ENCODE results near the gene CELF5.

Gene CELF5

GRCh38 chr19:3231288-3231687, 6.8 kb downstream of the CELF5 start:
- 100% methylated on average over 1 of the region's 1 CpG for WGBS, 2 donors (ENCODE audit: extremely low coverage in 2 of 2, insufficient read length in 2 of 2, insufficient replicate concordance in 1 of 2)
- no peak overlapping the region for H3K27ac ChIP-seq (replicated peaks; ENCODE audit: low read length)
- no peak overlapping the region for H4K91ac ChIP-seq (ENCODE audit: low read depth, low read length, poor library complexity)
- no peak overlapping the region for H3K9ac ChIP-seq (ENCODE audit: low read depth, low read length, poor library complexity)
- H3K18ac ChIP-seq (ENCODE audit: low read length) = no peak overlapping the region
- H3K9me3 ChIP-seq (replicated peaks in 1 of 2; ENCODE audit: control insufficient read depth in 2 of 2, insufficient read depth in 1 of 2, low read depth in 1 of 2, low read length in 2 of 2) = peaks cover 0 to 2% of the 10 kb centered on the region in 2 donors
- no peak overlapping the region for H2BK12ac ChIP-seq (ENCODE audit: low read length)
- peaks cover 0 to 5% of the 10 kb centered on the region in 2 donors for H3K4me1 ChIP-seq (ENCODE audit: control insufficient read depth in 2 of 2, insufficient read depth in 1 of 2, low read depth in 1 of 2, low read length in 2 of 2)
- H3K4me3 ChIP-seq (ENCODE audit: low read length in 2 of 2) = no peak overlapping the region
- peaks cover 6% of the 10 kb centered on the region for H3K79me1 ChIP-seq (ENCODE audit: low read depth, low read length)
- no peak for DNase-seq (ENCODE audit: low spot score)
- no peak overlapping the region for H2BK120ac ChIP-seq (ENCODE audit: low read depth, low read length)
- H3K27me3 ChIP-seq (ENCODE audit: control insufficient read depth in 3 of 3, insufficient read depth in 3 of 3, low read depth in 1 of 3, low read length in 3 of 3) = no peaks in the 10 kb centered on the region
- no peak overlapping the region for H4K8ac ChIP-seq (ENCODE audit: low read depth, low read length)
- no peak overlapping the region for H3K4ac ChIP-seq (ENCODE audit: low read length)
- H3K36me3 ChIP-seq (replicated peaks in 1 of 2; ENCODE audit: control insufficient read depth in 2 of 2, insufficient read depth in 2 of 2, low read length in 2 of 2) = peaks cover 0 to 2% of the 10 kb centered on the region in 2 donors
- no peak overlapping the region for H2AK5ac ChIP-seq (ENCODE audit: low read depth, low read length)
- H2BK15ac ChIP-seq (ENCODE audit: low read length) = no peak overlapping the region
- H3K4me2 ChIP-seq (ENCODE audit: insufficient read depth, low read length, poor library complexity, severe bottlenecking) = no peak overlapping the region
- no peak overlapping the region for H3K23ac ChIP-seq (ENCODE audit: low read depth, low read length, poor library complexity)
- H3K14ac ChIP-seq (ENCODE audit: low read length) = no peak overlapping the region
- no peak overlapping the region for H2BK5ac ChIP-seq (ENCODE audit: low read length)
- H2AFZ ChIP-seq (ENCODE audit: low read length) = no peak overlapping the region

GRCh38 chr19:3233116-3233515, 8.7 kb downstream of the CELF5 start:
- no peak overlapping the region for H3K4me2 ChIP-seq (ENCODE audit: insufficient read depth, low read length, poor library complexity, severe bottlenecking)
- WGBS, 2 donors (ENCODE audit: extremely low coverage in 2 of 2, insufficient read length in 2 of 2, insufficient replicate concordance in 1 of 2) = no CpG with 5 or more reads among the region's 4 CpGs
- H3K23ac ChIP-seq (ENCODE audit: low read depth, low read length, poor library complexity) = no peak overlapping the region
- peaks cover 0 to 2% of the 10 kb centered on the region in 2 donors for H3K9me3 ChIP-seq (replicated peaks in 1 of 2; ENCODE audit: control insufficient read depth in 2 of 2, insufficient read depth in 1 of 2, low read depth in 1 of 2, low read length in 2 of 2)
- peaks cover 6% of the 10 kb centered on the region for H3K79me1 ChIP-seq (ENCODE audit: low read depth, low read length)
- H4K8ac ChIP-seq (ENCODE audit: low read depth, low read length) = no peak overlapping the region
- H2BK15ac ChIP-seq (ENCODE audit: low read length) = no peak overlapping the region
- no peak overlapping the region for H3K4ac ChIP-seq (ENCODE audit: low read length)
- no peak for DNase-seq (ENCODE audit: low spot score)
- no peak overlapping the region for H3K14ac ChIP-seq (ENCODE audit: low read length)
- H3K9ac ChIP-seq (ENCODE audit: low read depth, low read length, poor library complexity) = no peak overlapping the region
- no peak overlapping the region for H2AFZ ChIP-seq (ENCODE audit: low read length)
- no peaks in the 10 kb centered on the region for H3K27me3 ChIP-seq (ENCODE audit: control insufficient read depth in 3 of 3, insufficient read depth in 3 of 3, low read depth in 1 of 3, low read length in 3 of 3)
- no peak overlapping the region for H2AK5ac ChIP-seq (ENCODE audit: low read depth, low read length)
- no peak overlapping the region for H2BK12ac ChIP-seq (ENCODE audit: low read length)
- H3K36me3 ChIP-seq (replicated peaks in 1 of 2; ENCODE audit: control insufficient read depth in 2 of 2, insufficient read depth in 2 of 2, low read length in 2 of 2) = peaks cover 0 to 2% of the 10 kb centered on the region in 2 donors
- H3K27ac ChIP-seq (replicated peaks; ENCODE audit: low read length) = no peak overlapping the region
- peaks cover 0 to 3% of the 10 kb centered on the region in 2 donors for H3K4me1 ChIP-seq (ENCODE audit: control insufficient read depth in 2 of 2, insufficient read depth in 1 of 2, low read depth in 1 of 2, low read length in 2 of 2)
- H3K4me3 ChIP-seq (ENCODE audit: low read length in 2 of 2) = no peak overlapping the region
- H2BK5ac ChIP-seq (ENCODE audit: low read length) = no peak overlapping the region
- no peak overlapping the region for H4K91ac ChIP-seq (ENCODE audit: low read depth, low read length, poor library complexity)
- no peak overlapping the region for H2BK120ac ChIP-seq (ENCODE audit: low read depth, low read length)
- no peak overlapping the region for H3K18ac ChIP-seq (ENCODE audit: low read length)

- Histone ChIP-seq H3K27me3 (ENCODE audit: control insufficient read depth in 3 of 3, insufficient read depth in 3 of 3, low read depth in 1 of 3, low read length in 3 of 3) (no peaks in the 10 kb centered on the region), H3K27ac (replicated peaks; ENCODE audit: low read length) (no peak overlapping the region), H3K4me2 (ENCODE audit: insufficient read depth, low read length, poor library complexity, severe bottlenecking) (no peak overlapping the region), H2BK120ac (ENCODE audit: low read depth, low read length) (no peak overlapping the region), H2AK5ac (ENCODE audit: low read depth, low read length) (no peak overlapping the region), H3K79me1 (ENCODE audit: low read depth, low read length) (peaks cover 6% of the 10 kb centered on the region), H2BK15ac (ENCODE audit: low read length) (no peak overlapping the region), H3K23ac (ENCODE audit: low read depth, low read length, poor library complexity) (no peak overlapping the region), H3K14ac (ENCODE audit: low read length) (no peak overlapping the region), H3K4ac (ENCODE audit: low read length) (no peak overlapping the region), H4K91ac (ENCODE audit: low read depth, low read length, poor library complexity) (no peak overlapping the region), H3K9me3 (replicated peaks in 1 of 2; ENCODE audit: control insufficient read depth in 2 of 2, insufficient read depth in 1 of 2, low read depth in 1 of 2, low read length in 2 of 2) (peaks cover 0 to 2% of the 10 kb centered on the region in 2 donors), H3K4me3 (ENCODE audit: low read length in 2 of 2) (no peak overlapping the region), H3K9ac (ENCODE audit: low read depth, low read length, poor library complexity) (no peak overlapping the region), H2BK12ac (ENCODE audit: low read length) (no peak overlapping the region), H4K8ac (ENCODE audit: low read depth, low read length) (no peak overlapping the region), H3K18ac (ENCODE audit: low read length) (no peak overlapping the region), H3K36me3 (replicated peaks in 1 of 2; ENCODE audit: control insufficient read depth in 2 of 2, insufficient read depth in 2 of 2, low read length in 2 of 2) (peaks cover 0 to 2% of the 10 kb centered on the region in 2 donors), H2BK5ac (ENCODE audit: low read length) (no peak overlapping the region), H3K4me1 (ENCODE audit: control insufficient read depth in 2 of 2, insufficient read depth in 1 of 2, low read depth in 1 of 2, low read length in 2 of 2) (no peaks in the 10 kb centered on the region), H2AFZ (ENCODE audit: low read length) (no peak overlapping the region)
- no CpG with 5 or more reads among the region's 4 CpGs for WGBS, 2 donors (ENCODE audit: extremely low coverage in 2 of 2, insufficient read length in 2 of 2, insufficient replicate concordance in 1 of 2)
- DNase-seq (ENCODE audit: low spot score) = no peak
Observed at GRCh38 chr19:3233831-3234230, 9.4 kb downstream of the CELF5 start.

GRCh38 chr19:3234800-3235199, 10.3 kb downstream of the CELF5 start:
- no peak overlapping the region for H3K4me3 ChIP-seq (ENCODE audit: low read length in 2 of 2)
- H3K9me3 ChIP-seq (replicated peaks in 1 of 2; ENCODE audit: control insufficient read depth in 2 of 2, insufficient read depth in 1 of 2, low read depth in 1 of 2, low read length in 2 of 2) = peaks cover 0 to 2% of the 10 kb centered on the region in 2 donors
- H2BK12ac ChIP-seq (ENCODE audit: low read length) = no peak overlapping the region
- no peak overlapping the region for H3K18ac ChIP-seq (ENCODE audit: low read length)
- no peak for DNase-seq (ENCODE audit: low spot score)
- no peak overlapping the region for H3K14ac ChIP-seq (ENCODE audit: low read length)
- no peak overlapping the region for H2BK15ac ChIP-seq (ENCODE audit: low read length)
- no peak overlapping the region for H2BK5ac ChIP-seq (ENCODE audit: low read length)
- H3K4me2 ChIP-seq (ENCODE audit: insufficient read depth, low read length, poor library complexity, severe bottlenecking) = no peak overlapping the region
- peaks cover 6% of the 10 kb centered on the region for H3K79me1 ChIP-seq (ENCODE audit: low read depth, low read length)
- H3K27ac ChIP-seq (replicated peaks; ENCODE audit: low read length) = no peak overlapping the region
- no peaks in the 10 kb centered on the region for H3K4me1 ChIP-seq (ENCODE audit: control insufficient read depth in 2 of 2, insufficient read depth in 1 of 2, low read depth in 1 of 2, low read length in 2 of 2)
- no peak overlapping the region for H3K4ac ChIP-seq (ENCODE audit: low read length)
- no peak overlapping the region for H2AFZ ChIP-seq (ENCODE audit: low read length)
- no peak overlapping the region for H4K91ac ChIP-seq (ENCODE audit: low read depth, low read length, poor library complexity)
- H3K9ac ChIP-seq (ENCODE audit: low read depth, low read length, poor library complexity) = no peak overlapping the region
- no peak overlapping the region for H3K23ac ChIP-seq (ENCODE audit: low read depth, low read length, poor library complexity)
- no peak overlapping the region for H2AK5ac ChIP-seq (ENCODE audit: low read depth, low read length)
- no peak overlapping the region for H4K8ac ChIP-seq (ENCODE audit: low read depth, low read length)
- no peaks in the 10 kb centered on the region for H3K36me3 ChIP-seq (replicated peaks in 1 of 2; ENCODE audit: control insufficient read depth in 2 of 2, insufficient read depth in 2 of 2, low read length in 2 of 2)
- no peaks in the 10 kb centered on the region for H3K27me3 ChIP-seq (ENCODE audit: control insufficient read depth in 3 of 3, insufficient read depth in 3 of 3, low read depth in 1 of 3, low read length in 3 of 3)
- no peak overlapping the region for H2BK120ac ChIP-seq (ENCODE audit: low read depth, low read length)
- no CpG with 5 or more reads among the region's 9 CpGs for WGBS, 2 donors (ENCODE audit: extremely low coverage in 2 of 2, insufficient read length in 2 of 2, insufficient replicate concordance in 1 of 2)
